Vagina (tissue), 2 donors: ENCODE results near the gene FCN1.

ENCODE experiments used
- CTCF ChIP-seq, 3 experiments: fragments of 450-650 bp in 2 of 3; fragments of 200-600 bp in 1 of 3; sonication (generic) in 1 of 3; IDR thresholded peaks; one replicate each; pipeline ENCODE4 v1.5.1; 2017 to 2019; ENCODE audit warnings: antibody characterized with exemption in 3 of 3, mild to moderate bottlenecking in 2 of 3, moderate library complexity in 2 of 3
- POLR2A ChIP-seq, 2 donors: fragments of 450-650 bp; IDR thresholded peaks; one replicate each; pipeline ENCODE4 v1.6.1; 2017; ENCODE audit warnings: antibody characterized with exemption in 2 of 2, mild to moderate bottlenecking in 2 of 2, moderate library complexity in 2 of 2
- POLR2AphosphoS5 ChIP-seq, 2 donors: sonication (generic); formaldehyde crosslinking; IDR thresholded peaks; one replicate each; pipeline ENCODE4 v1.9.0; 2017; ENCODE audit warnings: antibody characterized with exemption in 2 of 2, mild to moderate bottlenecking in 2 of 2, low read depth in 1 of 2; ENCODE audit not compliant: insufficient read depth in 1 of 2

DNA sequence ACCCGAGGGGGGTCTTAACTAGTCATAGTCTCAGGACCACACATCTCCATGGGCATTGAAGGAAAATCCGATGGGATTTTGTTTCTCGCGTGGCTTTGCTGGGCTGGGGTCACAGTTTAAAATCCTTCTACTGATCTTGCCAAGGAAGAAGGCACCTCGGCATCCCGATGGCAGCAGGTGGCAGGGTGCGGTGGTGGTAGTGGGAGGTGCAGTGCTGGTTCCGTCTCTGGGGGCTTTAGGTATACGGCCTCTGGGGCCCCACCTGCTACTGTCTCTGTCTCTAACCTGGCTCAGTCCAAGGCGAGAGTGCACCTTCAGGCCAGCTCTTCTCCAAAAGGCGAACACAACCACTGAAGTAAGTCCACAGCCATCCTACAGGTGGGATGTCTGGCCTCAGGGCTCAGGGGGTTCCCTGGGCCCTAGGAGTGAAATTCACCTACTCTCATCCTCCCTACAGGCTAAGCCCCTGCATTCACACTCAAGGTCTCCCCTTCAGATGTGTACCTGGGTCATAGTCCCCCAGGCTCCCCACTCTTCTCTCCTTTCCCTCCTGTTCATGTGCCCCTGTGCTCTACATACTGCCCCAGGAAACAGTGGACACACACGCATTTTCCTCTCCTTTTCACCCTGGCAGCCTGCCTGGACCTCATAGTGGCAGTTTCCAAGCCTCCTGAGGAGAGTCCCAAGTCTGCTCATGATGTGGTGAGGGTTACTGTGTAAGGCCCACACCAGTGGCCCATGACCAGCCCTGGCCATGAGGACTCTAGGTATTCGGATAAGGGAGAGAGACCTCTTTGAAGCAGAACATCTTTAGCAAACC lies 37.8 kb downstream of the FCN1 start:
- TF ChIP-seq POLR2AphosphoS5 (IDR thresholded peaks at IDR 0.05; ENCODE audit: insufficient read depth in 1 of 2, low read depth in 1 of 2) (no peak), CTCF (IDR thresholded peaks at IDR 0.05) (no peak), POLR2A (IDR thresholded peaks at IDR 0.05) (no peak)
